ENCODE measurements around the gene PDRG1. TPM values are rescaled to one million over a fixed set of nuclear protein-coding genes. Genes with fewer than 3 reads are reported as not detected.
A peak's percentile ranks its signal among the peaks of the same experiment; 100 is the strongest.

The PDRG1 gene
- total and polyA plus RNA-seq, 8 donors, result 0.58 to 18.6 (median 2.8) TPM; not detected in 1

GRCh38 chr20:31926493-31926892 is 25.4 kb downstream of the PDRG1 start:
- H3K27ac ChIP-seq, result no peak overlapping the region
- H3K4me1 ChIP-seq, result no peaks in the 10 kb centered on the region
- intact Hi-C loops (cut with DNase I; ENCODE audit: low total_unique reads), result no loop called here
- no peaks in the 10 kb centered on the region for H3K9me3 ChIP-seq
- WGBS, 5 donors, result 84 to 95% (median 89%) methylated on average over 2 of the region's 2 CpGs
- H3K36me3 ChIP-seq, result no peaks in the 10 kb centered on the region
- TF ChIP-seq POLR2A (IDR thresholded peaks at IDR 0.05), result no peak
- TF ChIP-seq CTCF (IDR thresholded peaks at IDR 0.05), result no peak
- no peak for TF ChIP-seq EP300 (IDR thresholded peaks at IDR 0.05)
- TF ChIP-seq POLR2AphosphoS5 (IDR thresholded peaks at IDR 0.05), result no peak
- H3K4me3 ChIP-seq, result no peak overlapping the region
- DNase-seq, result no peak
- H3K27me3 ChIP-seq, result peaks cover 0 to 32% (median 0%) of the 10 kb centered on the region in 3 donors

- 55 to 61% (median 59%) methylated on average over 9 of the region's 9 CpGs for WGBS, 5 donors
- H3K4me1 ChIP-seq, result no peaks in the 10 kb centered on the region
- H3K9me3 ChIP-seq, result no peaks in the 10 kb centered on the region
- H3K27ac ChIP-seq, result no peak overlapping the region
- H3K27me3 ChIP-seq, result peaks cover 0 to 28% (median 0%) of the 10 kb centered on the region in 3 donors
- DNase-seq, result no peak
- intact Hi-C loops (cut with DNase I; ENCODE audit: low total_unique reads), result no loop called here
- no peaks in the 10 kb centered on the region for H3K36me3 ChIP-seq
- TF ChIP-seq POLR2A (IDR thresholded peaks at IDR 0.05) (no peak), EP300 (IDR thresholded peaks at IDR 0.05) (no peak), POLR2AphosphoS5 (IDR thresholded peaks at IDR 0.05) (no peak), CTCF (IDR thresholded peaks at IDR 0.05) (no peak)
- no peak overlapping the region for H3K4me3 ChIP-seq
These were observed 26.2 kb downstream of the PDRG1 start for GRCh38 chr20:31925631-31926030.

- peaks cover 0 to 33% (median 0%) of the 10 kb centered on the region in 3 donors for H3K27me3 ChIP-seq
- H3K27ac ChIP-seq, result no peak overlapping the region
- no peaks in the 10 kb centered on the region for H3K36me3 ChIP-seq
- H3K4me1 ChIP-seq, result no peaks in the 10 kb centered on the region
- DNase-seq, result no peak
- intact Hi-C loops (cut with DNase I; ENCODE audit: low total_unique reads), result no loop called here
- H3K4me3 ChIP-seq, result no peak overlapping the region
- WGBS, 5 donors, result 85 to 93% (median 89%) methylated on average over 8 of the region's 8 CpGs
- TF ChIP-seq POLR2A (IDR thresholded peaks at IDR 0.05), result no peak
- no peak for TF ChIP-seq POLR2AphosphoS5 (IDR thresholded peaks at IDR 0.05)
- no peak for TF ChIP-seq EP300 (IDR thresholded peaks at IDR 0.05)
- no peak for TF ChIP-seq CTCF (IDR thresholded peaks at IDR 0.05)
- no peaks in the 10 kb centered on the region for H3K9me3 ChIP-seq
These were observed 27.3 kb downstream of the PDRG1 start for GRCh38 chr20:31924561-31924960.

GRCh38 chr20:31923388-31924331 is 28.2 kb downstream of the PDRG1 start:
- Histone ChIP-seq H3K27ac (no peak overlapping the region), H3K9me3 (no peaks in the 10 kb centered on the region), H3K36me3 (no peaks in the 10 kb centered on the region), H3K27me3 (peaks cover 0 to 36% (median 0%) of the 10 kb centered on the region in 3 donors), H3K4me3 (no peak overlapping the region), H3K4me1 (no peaks in the 10 kb centered on the region)
- peak in 1 of 2 donors; percentile 17 for DNase-seq
- 50 to 60% (median 54%) methylated on average over 13 of the region's 13 CpGs for WGBS, 5 donors
- intact Hi-C loops (cut with DNase I; ENCODE audit: low total_unique reads), result no loop called here
- TF ChIP-seq CTCF (IDR thresholded peaks at IDR 0.05) (no peak), POLR2AphosphoS5 (IDR thresholded peaks at IDR 0.05) (no peak), POLR2A (IDR thresholded peaks at IDR 0.05) (no peak), EP300 (IDR thresholded peaks at IDR 0.05) (no peak)
